ENCODE measurements around the gene EVA1B.

GRCh38 chr1:36352910-36353878, 29.7 kb upstream of the EVA1B start:
- no peak for TF ChIP-seq CTCF (conservative IDR thresholded peaks at IDR 0.05)
- TF ChIP-seq EZH2 (IDR thresholded peaks at IDR 0.05; ENCODE audit: low read depth), result no peak
